Measurements from ENCODE around the gene SPDEF. TPM values are rescaled to one million over a fixed set of nuclear protein-coding genes. Genes with fewer than 3 reads are reported as not detected.

The SPDEF gene
- polyA plus RNA-seq, 1 donor (not counting 4 experiments of a cell fraction or from before 2014, with no cell fraction given) = 0.03 TPM

- Histone ChIP-seq H2AFZ (ENCODE audit: control insufficient read depth, low read length) (no peak overlapping the region), H3K9me1 (ENCODE audit: control insufficient read depth, extremely low read depth, insufficient read depth, low read length) (no peaks in the 10 kb centered on the region), H3K36me3 (ENCODE audit: control insufficient read depth in 2 of 2, extremely low read depth in 1 of 2, insufficient read depth in 2 of 2, low read length in 2 of 2) (no peaks in the 10 kb centered on the region), H3K4me1 (ENCODE audit: control insufficient read depth, extremely low read depth, insufficient read depth, low read length) (no peaks in the 10 kb centered on the region), H3K4me2 (ENCODE audit: control insufficient read depth, extremely low read depth, insufficient read depth, low read depth, low read length) (no peak overlapping the region), H3K9ac (ENCODE audit: control insufficient read depth, extremely low read depth, insufficient read depth, low read length) (no peak overlapping the region), H3K79me2 (ENCODE audit: control insufficient read depth, insufficient read depth, low read length) (no peaks in the 10 kb centered on the region), H3K4me3 (ENCODE audit: control insufficient read depth in 2 of 3, extremely low read depth in 1 of 3, insufficient read depth in 2 of 3, low read depth in 1 of 3, low read length in 3 of 3) (no peak overlapping the region), H3K9me3 (ENCODE audit: control insufficient read depth, low read depth, low read length) (no peaks in the 10 kb centered on the region), H3K27me3 (ENCODE audit: control insufficient read depth, extremely low read depth, insufficient read depth, low read length) (peaks cover 24% of the 10 kb centered on the region), H4K20me1 (ENCODE audit: control insufficient read depth, extremely low read depth, insufficient read depth, low read length) (no peaks in the 10 kb centered on the region), H3K27ac (ENCODE audit: control insufficient read depth, insufficient read depth, low read length) (no peak overlapping the region)
- DNase-seq (ENCODE audit: low read depth, low spot score) (no peak), FAIRE-seq (no peak)
- no peak for TF ChIP-seq CTCF (optimal IDR thresholded peaks at IDR 0.05 in 1 of 3, IDR thresholded peaks at IDR 0.05 in 1 of 3, conservative IDR thresholded peaks at IDR 0.05 in 1 of 3; ENCODE audit: extremely low read depth in 1 of 3, insufficient read depth in 2 of 3, low read length in 3 of 3)
- TF ChIP-seq EZH2 (IDR thresholded peaks at IDR 0.05; ENCODE audit: low read length) = no peak
- dilution Hi-C loops (cut with MboI; ENCODE audit: extremely low pct_ligation_motif_present, low sequenced_read_pairs) = no loop called here
Measured at GRCh38 chr6:34518669-34519365, 37.3 kb downstream of the SPDEF start.

DNA sequence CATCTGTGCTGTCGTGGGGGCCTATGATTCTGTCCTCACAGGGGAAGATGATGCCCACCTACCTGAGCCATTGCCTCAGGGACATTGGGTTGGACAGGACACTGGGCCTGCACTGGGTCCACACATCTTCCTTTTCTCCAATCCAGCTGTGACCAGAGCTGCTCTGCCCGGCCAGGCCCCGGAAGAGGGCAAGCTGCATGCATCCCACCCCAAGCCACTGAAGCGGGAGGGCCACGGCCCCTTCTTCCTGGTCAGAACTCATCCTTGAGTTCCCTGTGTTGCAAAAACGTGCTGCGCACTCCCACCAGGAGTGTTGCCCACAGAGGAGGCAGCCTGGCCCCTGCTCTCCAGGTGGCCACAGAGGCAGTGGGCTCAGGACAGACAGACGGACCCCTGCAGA is 38.2 kb downstream of the SPDEF start:
- H3K4me1 ChIP-seq (ENCODE audit: control insufficient read depth, extremely low read depth, insufficient read depth, low read length) = no peaks in the 10 kb centered on the region
- H4K20me1 ChIP-seq (ENCODE audit: control insufficient read depth, extremely low read depth, insufficient read depth, low read length) = no peaks in the 10 kb centered on the region
- dilution Hi-C loops (cut with MboI; ENCODE audit: extremely low pct_ligation_motif_present, low sequenced_read_pairs) = no loop called here
- H3K9ac ChIP-seq (ENCODE audit: control insufficient read depth, extremely low read depth, insufficient read depth, low read length) = no peak overlapping the region
- H3K27ac ChIP-seq (ENCODE audit: control insufficient read depth, insufficient read depth, low read length) = no peak overlapping the region
- no peaks in the 10 kb centered on the region for H3K9me3 ChIP-seq (ENCODE audit: control insufficient read depth, low read depth, low read length)
- no peaks in the 10 kb centered on the region for H3K9me1 ChIP-seq (ENCODE audit: control insufficient read depth, extremely low read depth, insufficient read depth, low read length)
- no peak overlapping the region for H2AFZ ChIP-seq (ENCODE audit: control insufficient read depth, low read length)
- H3K4me3 ChIP-seq (ENCODE audit: control insufficient read depth in 2 of 3, extremely low read depth in 1 of 3, insufficient read depth in 2 of 3, low read depth in 1 of 3, low read length in 3 of 3) = no peak overlapping the region
- TF ChIP-seq EZH2 (IDR thresholded peaks at IDR 0.05; ENCODE audit: low read length) (no peak), CTCF (optimal IDR thresholded peaks at IDR 0.05 in 1 of 3, IDR thresholded peaks at IDR 0.05 in 1 of 3, conservative IDR thresholded peaks at IDR 0.05 in 1 of 3; ENCODE audit: extremely low read depth in 1 of 3, insufficient read depth in 2 of 3, low read length in 3 of 3) (no peak)
- no peak for FAIRE-seq
- H3K27me3 ChIP-seq (ENCODE audit: control insufficient read depth, extremely low read depth, insufficient read depth, low read length) = peaks cover 30% of the 10 kb centered on the region
- no peaks in the 10 kb centered on the region for H3K79me2 ChIP-seq (ENCODE audit: control insufficient read depth, insufficient read depth, low read length)
- H3K4me2 ChIP-seq (ENCODE audit: control insufficient read depth, extremely low read depth, insufficient read depth, low read depth, low read length) = no peak overlapping the region
- no peaks in the 10 kb centered on the region for H3K36me3 ChIP-seq (ENCODE audit: control insufficient read depth in 2 of 2, extremely low read depth in 1 of 2, insufficient read depth in 2 of 2, low read length in 2 of 2)
- no peak for DNase-seq (ENCODE audit: low read depth, low spot score)
